IMR-90 (cell line): ENCODE measurements around the gene CEACAM16. TPM values are rescaled to one million over a fixed set of nuclear protein-coding genes. Genes with fewer than 3 reads are reported as not detected.

Experiments
- ATAC-seq: fragments of 200-7000 bp; cut with Tn5 transposase; 2 replicates; pipeline ENCODE4 v1.9.1; 2020; ENCODE audit warnings: low read depth, mild to moderate bottlenecking, moderate library complexity
- BruUV-seq: library from RNA; stranded (reverse); fragments of 400-500 nt; replicated peaks from 2 replicates; lab custom pipeline; 2021; lab: Mats Ljungman, UMichigan
- CTCF ChIA-PET: fragments of 300-600 bp; formaldehyde crosslinking; extraction: SDS; loops from one replicate; lab custom pipeline; 2021; ENCODE audit warnings: antibody characterized with exemption; lab: Yijun Ruan, JAX
- POLR2A ChIA-PET: fragments of 300-600 bp; sonication (Branson Sonifier 250); formaldehyde crosslinking; loops from one replicate; lab custom pipeline; 2022; ENCODE audit warnings: antibody characterized with exemption; ENCODE audit not compliant: unreplicated experiment; lab: Charles Lee
- DNase-seq: peaks from one replicate; pipeline ENCODE4 v3.0.0; 2013
- H2AFZ ChIP-seq: replicated peaks from 2 replicates; pipeline ENCODE3; 2013; ENCODE audit warnings: low read length, mild to moderate bottlenecking; ENCODE audit not compliant: poor library complexity
- H2AK5ac ChIP-seq: 2 replicates; pipeline ENCODE4 v1.6.1; 2013; ENCODE audit warnings: low read depth, low read length, inconsistent platforms
- H2AK9ac ChIP-seq: replicated peaks from 2 replicates; pipeline ENCODE3; 2013; ENCODE audit warnings: mild to moderate bottlenecking, low read depth, low read length, moderate library complexity; ENCODE audit not compliant: poor library complexity
- H2BK120ac ChIP-seq: 2 replicates; pipeline ENCODE4 v1.6.1; 2013; ENCODE audit warnings: low read depth, low read length, inconsistent platforms
- H2BK15ac ChIP-seq: 3 replicates; pipeline ENCODE4 v1.6.1; 2013; ENCODE audit warnings: low read depth, low read length, inconsistent platforms
- H2BK20ac ChIP-seq: 2 replicates; pipeline ENCODE4 v1.6.1; 2013; ENCODE audit warnings: low read depth, mild to moderate bottlenecking, inconsistent platforms, low read length, moderate library complexity
- H2BK5ac ChIP-seq: 2 replicates; pipeline ENCODE4 v1.6.1; 2013; ENCODE audit warnings: mild to moderate bottlenecking, low read depth, low read length, inconsistent platforms; ENCODE audit not compliant: poor library complexity, severe bottlenecking
- H3K14ac ChIP-seq: replicated peaks from 2 replicates; pipeline ENCODE4 v1.6.1; 2013; ENCODE audit warnings: low read depth, low read length, inconsistent platforms
- H3K18ac ChIP-seq: 2 replicates; pipeline ENCODE4 v1.6.1; 2013; ENCODE audit warnings: low read depth, low read length, control low read depth
- H3K23ac ChIP-seq: 2 replicates; pipeline ENCODE4 v1.6.1; 2013; ENCODE audit warnings: low read depth, low read length, inconsistent platforms
- H3K27ac ChIP-seq: 2 replicates; pipeline ENCODE4 v1.5.1; 2013; ENCODE audit warnings: mild to moderate bottlenecking, control low read depth, low read length; ENCODE audit not compliant: insufficient read depth
- H3K27me3 ChIP-seq: 2 replicates; pipeline ENCODE4 v1.6.1; 2013; ENCODE audit warnings: low read length; ENCODE audit not compliant: control insufficient read depth, insufficient read depth
- H3K36me3 ChIP-seq: 2 replicates; pipeline ENCODE4 v1.6.1; 2013; ENCODE audit warnings: low read length, mixed read lengths; ENCODE audit not compliant: control insufficient read depth, insufficient read depth
- H3K4ac ChIP-seq: 2 replicates; pipeline ENCODE4 v1.6.1; 2013; ENCODE audit warnings: low read depth, low read length, inconsistent platforms
- H3K4me1 ChIP-seq: 2 replicates; pipeline ENCODE4 v1.6.1; 2013; ENCODE audit warnings: low read length, mixed read lengths; ENCODE audit not compliant: control insufficient read depth, insufficient read depth
- H3K4me2 ChIP-seq: 2 replicates; pipeline ENCODE4 v1.6.1; 2013; ENCODE audit warnings: low read depth, mild to moderate bottlenecking, control low read depth, low read length, moderate library complexity
- H3K4me3 ChIP-seq: 2 replicates; pipeline ENCODE4 v1.5.1; 2013; ENCODE audit warnings: low read depth, mild to moderate bottlenecking, control low read depth, low read length, moderate library complexity; ENCODE audit not compliant: insufficient read depth
- H3K56ac ChIP-seq: 2 replicates; pipeline ENCODE4 v1.6.1; 2013; ENCODE audit warnings: low read length, inconsistent platforms; ENCODE audit not compliant: insufficient read depth; ENCODE audit errors: extremely low read depth
- H3K79me1 ChIP-seq, 2 experiments: 2 replicates each; pipeline ENCODE4 v1.6.1; 2013; ENCODE audit warnings: low read length in 2 of 2, inconsistent platforms in 1 of 2, low read depth in 1 of 2
- H3K9ac ChIP-seq: 2 replicates; pipeline ENCODE4 v1.6.1; 2013; ENCODE audit warnings: low read depth, low read length, control low read depth
- H3K9me1 ChIP-seq: 2 replicates; pipeline ENCODE4 v1.6.1; 2013; ENCODE audit warnings: low read length, inconsistent platforms; ENCODE audit not compliant: insufficient read depth
- H3K9me3 ChIP-seq: 2 replicates; pipeline ENCODE4 v1.6.1; 2013; ENCODE audit warnings: low read length; ENCODE audit not compliant: control insufficient read depth, insufficient read depth
- H4K20me1 ChIP-seq: 2 replicates; pipeline ENCODE4 v1.6.1; 2013; ENCODE audit warnings: low read length, inconsistent platforms; ENCODE audit not compliant: insufficient read depth
- H4K5ac ChIP-seq: 2 replicates; pipeline ENCODE4 v1.6.1; 2013; ENCODE audit warnings: mild to moderate bottlenecking, low read depth, low read length, control low read depth
- H4K8ac ChIP-seq, 2 experiments: 2 replicates each; pipeline ENCODE4 v1.6.1; 2013; ENCODE audit warnings: low read depth in 2 of 2, low read length in 2 of 2, control low read depth in 1 of 2, inconsistent platforms in 1 of 2
- H4K91ac ChIP-seq: 2 replicates; pipeline ENCODE4 v1.6.1; 2013; ENCODE audit warnings: low read depth, low read length, inconsistent platforms; ENCODE audit not compliant: insufficient read depth
- CEBPB ChIP-seq: IDR thresholded peaks from 2 replicates; pipeline ENCODE4 v1.6.1; 2012; ENCODE audit warnings: low read depth, low read length, improper control_type of control experiment
- CTCF ChIP-seq: conservative IDR thresholded peaks from 2 replicates; pipeline ENCODE4 v1.5.1; 2012; ENCODE audit warnings: mild to moderate bottlenecking, low read depth, low read length, improper control_type of control experiment
- ELK1 ChIP-seq: fragments of 150-350 bp; IDR thresholded peaks from 2 replicates; pipeline ENCODE4 v1.6.1; 2016; ENCODE audit warnings: low read depth, mild to moderate bottlenecking, low read length, moderate library complexity, borderline replicate concordance
- MAZ ChIP-seq: IDR thresholded peaks from 2 replicates; pipeline ENCODE4 v1.6.1; 2012; ENCODE audit warnings: low read depth, mild to moderate bottlenecking, low read length, improper control_type of control experiment, moderate library complexity, borderline replicate concordance
- NFE2L2 ChIP-seq: fragments of 150-350 bp; IDR thresholded peaks from 2 replicates; pipeline ENCODE4 v1.6.1; 2016; ENCODE audit warnings: low read depth, mild to moderate bottlenecking, low read length
- RAD21 ChIP-seq: IDR thresholded peaks from 2 replicates; pipeline ENCODE4 v1.6.1; 2012; ENCODE audit warnings: low read length, improper control_type of control experiment
- SMC3 ChIP-seq: fragments of 150-350 bp; IDR thresholded peaks from 2 replicates; pipeline ENCODE4 v1.6.1; 2016; ENCODE audit warnings: low read depth, mild to moderate bottlenecking, antibody characterized with exemption, low read length, moderate library complexity
- WGBS, 2 experiments: methylation state at CpG; one replicate each; pipeline versions ENCODE4 v1.1.5 to v1.1.7; 2013; ENCODE audit warnings: missing lambda C conversion rate in 2 of 2; ENCODE audit not compliant: insufficient read length in 1 of 2; ENCODE audit errors: extremely low coverage in 2 of 2; 5-methylcytosine and 5-hydroxymethylcytosine counted together
- dilution Hi-C: fragments of 300-500 bp; cut with HindIII; formaldehyde crosslinking; loops from one replicate; pipeline ENCODE4 v1.14.3; 2018; ENCODE audit warnings: low sequenced_read_pairs; ENCODE audit not compliant: unreplicated experiment
- in situ Hi-C: fragments of 300-500 bp; cut with MboI; formaldehyde crosslinking; loops from 3 replicates; pipeline ENCODE4 v1.14.3; 2019; ENCODE audit warnings: low sequenced_read_pairs, inconsistent platforms, mixed read lengths
- intact Hi-C: fragments of 100-400 bp; cut with micrococcal nuclease; formaldehyde crosslinking; loops from 2 replicates; pipeline ENCODE4 v1.10.0; 2022
- polyA plus RNA-seq, 3 experiments: library from polyadenylated mRNA; depleted of rRNA; stranded (reverse); fragments of >200 nt; gene quantifications; 2 replicates each; pipeline ENCODE4 v1.2.3, GENCODE V29; 2012; ENCODE audit warnings: low replicate concordance in 1 of 3
- total RNA-seq: library from RNA; depleted of rRNA; stranded (reverse); fragments of >200 nt; gene quantifications from 2 replicates; pipeline ENCODE4 v1.2.3, GENCODE V29; 2012

The CEACAM16 gene
- total and polyA plus RNA-seq, 2 of the 4 experiments (the other 2 are of a cell fraction) = not detected

GRCh38 chr19:44689290-44690130 is 9.4 kb upstream of the CEACAM16 start:
- Histone ChIP-seq H3K36me3 (no peaks in the 10 kb centered on the region), H2BK120ac (peak overlapping the region; percentile 71), H2BK20ac (peak overlapping the region; percentile 63; the same call in 1 of the 2 replicates), H3K79me1 (0 out of 4 replicates have a peak, but pooled peaks cover 0 to 3% of the 10 kb centered on the region in 2 experiments), H3K56ac (no peak overlapping the region), H4K8ac (peak overlapping the region in 1 of 2 experiments; percentile 37; a peak in 1 of 4 replicates), H2AK9ac (peak overlapping the region; percentile 84), H3K9me3 (no peaks in the 10 kb centered on the region), H2AK5ac (peak overlapping the region; percentile 78), H4K5ac (no peak overlapping the region), H3K4me1 (peaks cover 8% of the 10 kb centered on the region), H2AFZ (peak overlapping the region; percentile 84), H3K23ac (no peak overlapping the region), H3K4me3 (no peak overlapping the region), H3K27ac (no peak overlapping the region), H3K4ac (peak overlapping the region; percentile 79), H4K20me1 (no peaks in the 10 kb centered on the region), H3K9me1 (peaks cover 4% of the 10 kb centered on the region), H3K18ac (no peak overlapping the region), H3K9ac (no peak overlapping the region), H2BK5ac (no peak overlapping the region), H3K4me2 (no peak overlapping the region), H3K14ac (no peak overlapping the region), H4K91ac (peak overlapping the region; percentile 27), H2BK15ac (peak overlapping the region; percentile 54; the same call in 1 of the 3 replicates), H3K27me3 (no peaks in the 10 kb centered on the region)
- POLR2A ChIA-PET = no interaction called here
- CTCF ChIA-PET = interaction anchor here (0.5 to 2.3 kb wide), 7 partner anchors 28 to 97 kb away, joined by 3 to 8 read pairs (median 3); no protein-coding TSS in a partner anchor
- dilution Hi-C loops (no loop called here), intact Hi-C loops (loop anchor here (1.0 kb wide), 1 partner anchor 81 kb away; no protein-coding TSS in a partner anchor), in situ Hi-C loops (loop anchor here (10.0 kb wide), 1 partner anchor 265 kb away; the partner anchor contains the start of gene CLPTM1)
- BruUV-seq = no TSS peak
- ATAC-seq (peak; percentile 62), DNase-seq (peak; percentile 72)
- TF ChIP-seq SMC3 (peak; percentile 75), MAZ (0 out of 2 replicates have a peak, but pooled peaks have one; percentile 26), NFE2L2 (no peak), CTCF (peak; percentile 86), ELK1 (no peak), CEBPB (peak; percentile 10; the same call in 1 of the 2 replicates), RAD21 (peak; percentile 82)
- WGBS, 2 experiments = 68% methylated on average over 4 of the region's 11 CpGs; no CpG with 5 or more reads in 1 of the 2 experiments
